Esophagus (tissue), 2 donors: Measurements from ENCODE around the gene MAPKAPK2. TPM values are rescaled to one million over a fixed set of nuclear protein-coding genes. Genes with fewer than 3 reads are reported as not detected.

ENCODE experiments used
- H3K27ac ChIP-seq, 2 donors: one replicate each; pipeline ENCODE4 v1.5.1; 2013; ENCODE audit warnings: low read depth in 2 of 2, mild to moderate bottlenecking in 2 of 2, inconsistent platforms in 1 of 2, low read length in 1 of 2, moderate library complexity in 1 of 2
- H3K27me3 ChIP-seq, 2 donors: one replicate each; pipeline ENCODE4 v1.6.1; 2013; ENCODE audit warnings: low read length in 2 of 2, control low read depth in 1 of 2, mild to moderate bottlenecking in 1 of 2; ENCODE audit not compliant: insufficient read depth in 2 of 2, control insufficient read depth in 1 of 2
- H3K36me3 ChIP-seq, 2 donors: one replicate each; pipeline ENCODE4 v1.6.1; 2013; ENCODE audit warnings: low read length in 1 of 2; ENCODE audit not compliant: control insufficient read depth in 2 of 2, insufficient read depth in 2 of 2
- H3K4me1 ChIP-seq, 2 donors: one replicate each; pipeline ENCODE4 v1.6.1; 2013; ENCODE audit warnings: low read length in 1 of 2; ENCODE audit not compliant: control insufficient read depth in 2 of 2, insufficient read depth in 2 of 2
- H3K4me3 ChIP-seq, 2 donors: one replicate each; pipeline ENCODE4 v1.5.1; 2013; ENCODE audit warnings: low read length in 2 of 2, mild to moderate bottlenecking in 2 of 2, low read depth in 1 of 2, moderate library complexity in 1 of 2
- H3K9me3 ChIP-seq, 2 donors: one replicate each; pipeline ENCODE4 v1.6.1; 2013; ENCODE audit warnings: mild to moderate bottlenecking in 2 of 2, low read depth in 1 of 2, low read length in 1 of 2, moderate library complexity in 1 of 2; ENCODE audit not compliant: control insufficient read depth in 2 of 2, insufficient read depth in 1 of 2
- WGBS, 2 donors: extraction: QIAGEN DNeasy Blood & Tissue Kit; methylation state at CpG; one replicate each; pipeline ENCODE4 v1.1.7; 2013; 5-methylcytosine and 5-hydroxymethylcytosine counted together
- polyA plus RNA-seq, 2 donors: library from polyadenylated mRNA; stranded (reverse); fragments of 200-250 nt; gene quantifications; one replicate each; pipeline ENCODE4 v1.2.3, GENCODE V29; 2013
- donor health status: healthy with polysubstance abuse.
- donor health status: Bipolar disorder and iron deficiency.

MAPKAPK2 gene
- polyA plus RNA-seq, 2 donors = 28.0 to 35.1 TPM

DNA sequence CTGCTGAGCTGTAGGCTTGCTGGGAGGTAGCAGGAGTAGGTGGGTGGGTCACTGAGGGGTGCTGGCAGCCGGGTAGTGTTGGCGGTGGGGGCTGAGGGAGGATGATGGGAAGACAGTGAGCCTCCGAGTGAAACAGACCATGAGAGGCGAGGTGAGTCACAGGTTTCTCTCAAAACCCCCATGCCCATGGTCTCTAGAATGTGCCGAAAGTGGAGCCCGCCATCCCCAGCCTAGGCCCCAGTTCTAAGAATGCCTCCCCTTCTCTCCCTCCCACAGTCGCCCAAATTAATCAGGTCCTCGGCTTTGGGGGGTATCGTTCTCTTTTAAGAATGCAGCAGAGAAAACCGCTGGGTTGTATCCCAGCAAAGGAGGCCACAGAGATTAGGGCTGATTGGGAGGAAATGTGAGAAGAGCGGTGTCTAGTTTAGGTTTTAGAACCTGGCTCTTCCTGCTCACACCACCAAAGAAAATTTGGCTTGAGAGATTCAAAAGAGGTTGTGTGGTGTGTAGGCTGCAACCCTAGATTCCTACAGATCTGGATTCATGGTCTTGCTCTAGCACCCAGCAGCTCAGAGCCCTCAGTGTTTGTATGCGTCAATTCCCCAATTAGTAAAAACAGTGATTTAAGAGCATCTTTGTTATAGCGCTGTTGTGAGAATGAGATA, 58.1 kb downstream of the MAPKAPK2 start:
- Histone ChIP-seq H3K27ac (no peak overlapping the region), H3K36me3 (peaks cover 0 to 1% of the 10 kb centered on the region in 2 donors), H3K4me1 (peaks cover 0 to 3% of the 10 kb centered on the region in 2 donors), H3K9me3 (no peaks in the 10 kb centered on the region), H3K27me3 (no peaks in the 10 kb centered on the region), H3K4me3 (no peak overlapping the region)
- WGBS, 2 donors = 65 to 71% methylated on average over 13 of the region's 13 CpGs

- Histone ChIP-seq H3K4me1 (no peaks in the 10 kb centered on the region), H3K36me3 (peaks cover 0 to 1% of the 10 kb centered on the region in 2 donors), H3K27me3 (no peaks in the 10 kb centered on the region), H3K27ac (no peak overlapping the region), H3K4me3 (no peak overlapping the region), H3K9me3 (no peaks in the 10 kb centered on the region)
- 54 to 63% methylated on average over 4 of the region's 4 CpGs for WGBS, 2 donors
These were observed 60.0 kb downstream of the MAPKAPK2 start for GRCh38 chr1:206744683-206745082.

DNA sequence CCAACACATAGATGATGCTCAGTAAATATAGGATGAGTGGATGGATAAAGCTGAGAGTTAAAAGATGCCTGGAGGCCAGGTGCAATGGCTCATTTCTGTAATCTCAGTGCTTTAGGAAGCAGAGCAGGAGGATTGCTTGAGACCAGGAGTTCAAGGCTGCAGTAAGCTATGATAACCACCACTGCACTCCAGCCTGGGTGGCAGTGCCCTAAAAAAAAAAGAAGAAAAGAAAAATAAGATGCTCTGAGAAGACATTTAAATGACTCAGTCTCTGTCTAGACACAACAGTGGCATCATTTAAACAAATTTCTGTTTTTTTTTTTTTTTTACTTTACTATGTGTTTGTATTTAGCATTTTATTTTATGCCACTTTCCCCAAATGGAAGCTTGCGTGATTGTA, 60.6 kb downstream of the MAPKAPK2 start:
- no peaks in the 10 kb centered on the region for H3K27me3 ChIP-seq
- 95 to 97% methylated on average over 1 of the region's 1 CpG for WGBS, 2 donors
- H3K4me1 ChIP-seq = no peaks in the 10 kb centered on the region
- H3K36me3 ChIP-seq = peaks cover 0 to 1% of the 10 kb centered on the region in 2 donors
- no peak overlapping the region for H3K27ac ChIP-seq
- H3K9me3 ChIP-seq = no peaks in the 10 kb centered on the region
- H3K4me3 ChIP-seq = no peak overlapping the region

GRCh38 chr1:206748348-206749030, 63.8 kb downstream of the MAPKAPK2 start:
- no peak overlapping the region for H3K27ac ChIP-seq
- no peak overlapping the region for H3K4me3 ChIP-seq
- H3K36me3 ChIP-seq = peaks cover 0 to 1% of the 10 kb centered on the region in 2 donors
- 75 to 85% methylated on average over 3 of the region's 3 CpGs for whole genome bisulfite sequencing, 2 donors
- H3K9me3 ChIP-seq = no peaks in the 10 kb centered on the region
- no peaks in the 10 kb centered on the region for H3K4me1 ChIP-seq
- no peaks in the 10 kb centered on the region for H3K27me3 ChIP-seq

DNA sequence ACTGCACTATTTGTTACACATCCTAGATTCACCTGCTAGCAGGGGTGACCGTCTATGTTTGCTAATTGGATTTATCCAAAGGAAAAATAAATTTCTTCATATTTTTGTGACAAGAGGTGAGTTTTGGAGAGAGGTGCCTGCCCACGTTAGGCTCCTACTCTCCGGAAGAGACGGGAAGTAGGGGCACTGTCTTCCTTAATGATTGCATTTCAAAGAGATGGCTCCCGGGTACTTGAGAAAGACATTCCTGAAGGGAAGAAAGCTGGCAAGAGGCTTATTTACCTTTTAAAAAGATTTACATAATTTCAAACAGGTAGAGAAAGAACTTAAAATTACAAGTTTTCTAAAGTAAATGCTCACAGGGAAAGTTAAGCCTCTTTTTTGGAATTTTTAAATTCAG, 67.2 kb downstream of the MAPKAPK2 start:
- 61 to 62% methylated on average over 5 of the region's 5 CpGs for WGBS, 2 donors
- no peaks in the 10 kb centered on the region for H3K27me3 ChIP-seq
- no peak overlapping the region for H3K4me3 ChIP-seq
- no peaks in the 10 kb centered on the region for H3K4me1 ChIP-seq
- H3K9me3 ChIP-seq = no peaks in the 10 kb centered on the region
- no peak overlapping the region for H3K27ac ChIP-seq
- H3K36me3 ChIP-seq = peaks cover 0 to 1% of the 10 kb centered on the region in 2 donors

DNA sequence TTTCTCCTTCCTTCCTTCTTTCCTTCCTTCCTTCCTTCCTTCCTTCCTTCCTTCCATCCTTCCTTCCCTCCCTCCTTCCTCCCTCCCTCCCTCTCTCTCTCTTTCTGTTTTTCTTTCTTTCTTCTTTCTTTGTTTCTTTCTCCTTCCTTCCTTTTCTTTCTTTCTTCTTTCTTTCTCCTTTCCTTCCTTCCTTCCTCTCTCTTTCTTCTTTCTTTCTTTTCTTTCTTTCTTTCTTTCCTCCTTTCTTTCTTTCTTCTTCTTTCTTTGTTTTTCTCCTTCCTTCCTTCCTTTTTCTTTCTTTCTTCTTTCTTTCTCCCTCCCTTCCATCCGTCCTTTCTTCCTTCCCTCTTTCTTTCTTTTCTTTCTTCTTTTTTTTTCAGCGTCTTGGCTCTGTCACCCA, 67.8 kb downstream of the MAPKAPK2 start:
- H3K9me3 ChIP-seq = no peaks in the 10 kb centered on the region
- H3K4me1 ChIP-seq = no peaks in the 10 kb centered on the region
- no peak overlapping the region for H3K27ac ChIP-seq
- H3K36me3 ChIP-seq = no peaks in the 10 kb centered on the region
- WGBS, 2 donors = 89 to 92% methylated on average over 2 of the region's 2 CpGs
- no peak overlapping the region for H3K4me3 ChIP-seq
- no peaks in the 10 kb centered on the region for H3K27me3 ChIP-seq

GRCh38 chr1:206753141-206753540, 68.4 kb downstream of the MAPKAPK2 start:
- WGBS, 2 donors = 74 to 81% methylated on average over 3 of the region's 3 CpGs
- Histone ChIP-seq H3K27me3 (no peaks in the 10 kb centered on the region), H3K4me3 (no peak overlapping the region), H3K27ac (no peak overlapping the region), H3K9me3 (no peaks in the 10 kb centered on the region), H3K4me1 (no peaks in the 10 kb centered on the region), H3K36me3 (no peaks in the 10 kb centered on the region)

DNA sequence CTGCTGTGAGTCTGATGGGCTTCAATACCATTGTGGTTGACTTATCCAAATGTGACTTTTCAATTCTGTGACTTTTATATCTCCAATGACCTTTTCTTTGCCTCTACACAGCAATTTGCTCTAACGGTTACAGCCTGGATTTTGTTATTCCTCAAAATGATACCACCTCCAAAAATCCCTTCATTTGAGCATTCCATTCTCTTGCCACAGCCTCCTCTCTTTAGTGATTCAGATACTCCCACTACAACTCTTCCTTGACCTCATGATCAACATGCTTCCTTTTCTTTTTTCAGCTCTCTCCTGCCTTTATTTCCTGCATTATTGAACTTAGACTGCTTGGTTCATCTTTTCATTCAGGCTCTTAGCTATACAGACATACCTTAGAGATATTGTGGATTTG, 69.3 kb downstream of the MAPKAPK2 start:
- Histone ChIP-seq H3K4me1 (no peaks in the 10 kb centered on the region), H3K36me3 (no peaks in the 10 kb centered on the region), H3K27me3 (no peaks in the 10 kb centered on the region), H3K27ac (no peak overlapping the region), H3K9me3 (no peaks in the 10 kb centered on the region), H3K4me3 (no peak overlapping the region)
- WGBS, 2 donors = 70 to 92% methylated on average over 1 of the region's 1 CpG

- H3K27ac ChIP-seq = no peak overlapping the region
- no peaks in the 10 kb centered on the region for H3K36me3 ChIP-seq
- H3K9me3 ChIP-seq = no peaks in the 10 kb centered on the region
- H3K27me3 ChIP-seq = no peaks in the 10 kb centered on the region
- no peaks in the 10 kb centered on the region for H3K4me1 ChIP-seq
- 57 to 65% methylated on average over 13 of the region's 13 CpGs for WGBS, 2 donors
- H3K4me3 ChIP-seq = no peak overlapping the region
These were observed 73.0 kb downstream of the MAPKAPK2 start for GRCh38 chr1:206757524-206758266.
